T-helper 2 cell treated with Interferon-gamma antibody and Interleukin-4, amounts not matched to agents 5 μg/mL and 100 μg/mL, for 36 hours (primary cell): ENCODE measurements around the gene DACT3.

Experiments
- DNase-seq: peaks from one replicate; pipeline ENCODE4 v3.0.0; 2021; ENCODE audit warnings: low spot score
- H3K27ac Mint-ChIP-seq: one replicate; pipeline ENCODE4 v1.8.0; 2021; ENCODE audit warnings: mild to moderate bottlenecking, mixed read lengths
- H3K27me3 Mint-ChIP-seq: one replicate; pipeline ENCODE4 v1.8.0; 2021; ENCODE audit warnings: low read depth, mixed read lengths
- H3K36me3 Mint-ChIP-seq: one replicate; pipeline ENCODE4 v1.8.0; 2021; ENCODE audit warnings: low read depth, mixed read lengths
- H3K4me1 Mint-ChIP-seq: one replicate; pipeline ENCODE4 v1.8.0; 2021; ENCODE audit warnings: low read depth, mixed read lengths
- H3K4me3 Mint-ChIP-seq: one replicate; pipeline ENCODE4 v1.8.0; 2022; ENCODE audit warnings: mild to moderate bottlenecking, moderate library complexity, mixed read lengths
- H3K9me3 Mint-ChIP-seq: one replicate; pipeline ENCODE4 v1.8.0; 2021; ENCODE audit warnings: mixed read lengths

DACT3 gene

DNA sequence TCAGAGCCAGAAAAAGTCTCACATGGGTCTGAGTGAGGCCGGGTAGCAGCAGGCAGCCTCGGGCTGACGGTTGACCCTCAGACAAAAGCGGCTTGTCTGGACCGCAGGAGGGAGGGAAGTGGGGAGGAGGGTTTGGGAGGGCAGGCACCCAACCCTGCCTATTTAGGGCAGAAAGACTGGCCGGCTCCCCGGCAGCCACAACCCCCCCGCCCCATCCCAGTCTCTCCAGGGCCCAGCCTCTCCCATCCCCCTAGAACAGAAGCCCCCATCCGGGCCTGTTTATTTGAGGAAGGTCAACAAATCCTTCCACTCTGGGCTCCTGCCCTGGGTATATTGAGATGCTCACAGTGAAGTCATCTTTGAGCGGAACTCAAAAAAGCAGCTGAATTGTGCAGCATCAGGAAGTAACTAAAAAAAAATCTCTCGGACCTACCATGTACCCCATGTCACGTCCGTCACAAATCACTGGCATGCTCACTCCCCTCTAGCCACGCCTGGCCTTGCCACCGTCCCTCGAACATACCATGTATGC is 6.3 kb downstream of the DACT3 start:
- peaks cover under 1% of the 10 kb centered on the region for H3K4me1 Mint-ChIP-seq
- DNase-seq: no peak

GRCh38 chr19:46650445-46650844 is 10.5 kb downstream of the DACT3 start:
- H3K9me3 Mint-ChIP-seq: no peaks in the 10 kb centered on the region
- H3K27ac Mint-ChIP-seq: no peak overlapping the region
- H3K4me3 Mint-ChIP-seq: no peak overlapping the region
- DNase-seq: no peak
- no peaks in the 10 kb centered on the region for H3K36me3 Mint-ChIP-seq
- H3K4me1 Mint-ChIP-seq: no peaks in the 10 kb centered on the region
- peaks cover 53% of the 10 kb centered on the region for H3K27me3 Mint-ChIP-seq

More for the DNA sequence above, 6.3 kb downstream of the DACT3 start:
- H3K9me3 Mint-ChIP-seq: no peaks in the 10 kb centered on the region
- no peak overlapping the region for H3K4me3 Mint-ChIP-seq
- H3K27me3 Mint-ChIP-seq: peaks cover 43% of the 10 kb centered on the region
- H3K27ac Mint-ChIP-seq: no peak overlapping the region
- no peaks in the 10 kb centered on the region for H3K36me3 Mint-ChIP-seq

- Mint-ChIP-seq H3K9me3 (no peaks in the 10 kb centered on the region), H3K27ac (no peak overlapping the region), H3K27me3 (peaks cover 54% of the 10 kb centered on the region), H3K4me3 (no peak overlapping the region), H3K36me3 (no peaks in the 10 kb centered on the region), H3K4me1 (no peaks in the 10 kb centered on the region)
- no peak for DNase-seq
Observed at GRCh38 chr19:46648961-46649960, 11.7 kb downstream of the DACT3 start.

DNA sequence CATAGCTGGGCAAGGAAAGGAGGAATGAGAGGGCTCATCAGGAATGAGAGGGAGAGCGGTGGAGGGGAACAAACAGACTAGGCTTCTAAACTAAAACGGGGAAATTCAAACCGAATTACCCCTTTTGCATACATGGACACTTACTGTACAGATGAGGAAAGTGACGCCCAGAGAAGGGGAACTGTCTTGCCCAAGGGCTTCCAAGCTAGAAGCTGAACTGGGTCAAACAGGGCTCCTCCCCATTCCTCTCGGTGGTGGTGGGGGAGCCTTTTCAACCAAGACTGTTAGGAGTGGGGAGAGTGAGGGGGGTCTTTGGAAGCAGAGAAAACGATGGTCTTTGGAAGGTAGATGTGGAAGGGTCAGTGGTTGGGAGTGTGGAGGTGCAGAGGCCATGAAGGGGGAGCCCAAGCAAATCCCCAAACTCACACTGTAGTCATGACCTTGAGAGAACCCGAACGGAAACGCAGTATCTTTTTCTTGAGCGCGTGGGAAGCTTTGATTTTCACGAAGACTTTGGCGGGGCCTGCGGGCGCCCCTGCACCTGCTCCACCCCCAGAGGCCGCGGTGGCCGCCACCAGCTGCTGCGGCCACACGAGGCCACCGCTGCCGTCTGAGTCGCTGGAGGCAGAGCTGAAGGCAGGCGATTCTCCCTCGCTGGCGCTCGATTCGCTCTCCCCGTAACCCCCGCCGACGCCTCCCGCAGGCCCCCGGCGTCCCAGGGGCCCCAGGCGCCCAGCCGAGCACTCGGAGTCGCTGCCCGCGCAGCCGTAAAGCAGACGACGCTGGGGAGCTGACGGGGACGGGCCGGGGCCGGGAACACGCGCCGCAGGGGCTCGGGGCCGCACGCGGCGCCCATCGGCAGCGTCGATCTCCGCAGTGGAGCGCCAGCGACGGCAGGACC is 12.7 kb downstream of the DACT3 start:
- peaks cover 58% of the 10 kb centered on the region for H3K27me3 Mint-ChIP-seq
- no peak for DNase-seq
- H3K27ac Mint-ChIP-seq: no peak overlapping the region
- H3K4me1 Mint-ChIP-seq: no peaks in the 10 kb centered on the region
- no peaks in the 10 kb centered on the region for H3K9me3 Mint-ChIP-seq
- no peaks in the 10 kb centered on the region for H3K36me3 Mint-ChIP-seq
- H3K4me3 Mint-ChIP-seq: no peak overlapping the region

DNA sequence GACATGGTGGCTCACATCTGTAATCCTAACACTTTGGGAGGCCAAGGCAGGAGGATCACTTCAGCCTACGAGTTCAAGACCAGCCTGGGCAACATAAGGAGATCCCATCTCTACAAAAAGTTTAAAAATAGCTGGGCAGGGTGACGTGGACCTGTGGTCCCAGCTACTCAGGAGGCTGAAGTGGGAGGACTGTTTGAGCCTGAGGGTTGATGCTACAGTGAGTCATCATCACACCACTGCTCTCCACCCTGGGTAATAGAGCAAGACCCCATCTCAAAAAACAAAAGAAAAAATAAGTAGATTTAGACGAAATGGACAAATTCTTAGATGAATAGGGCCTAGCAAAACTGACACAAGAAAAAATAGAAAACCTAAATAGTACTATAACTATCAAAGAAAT is 14.6 kb downstream of the DACT3 start:
- DNase-seq: no peak
- Mint-ChIP-seq H3K36me3 (no peaks in the 10 kb centered on the region), H3K4me1 (no peaks in the 10 kb centered on the region), H3K9me3 (no peaks in the 10 kb centered on the region), H3K4me3 (no peak overlapping the region), H3K27me3 (peaks cover 62% of the 10 kb centered on the region), H3K27ac (no peak overlapping the region)

DNA sequence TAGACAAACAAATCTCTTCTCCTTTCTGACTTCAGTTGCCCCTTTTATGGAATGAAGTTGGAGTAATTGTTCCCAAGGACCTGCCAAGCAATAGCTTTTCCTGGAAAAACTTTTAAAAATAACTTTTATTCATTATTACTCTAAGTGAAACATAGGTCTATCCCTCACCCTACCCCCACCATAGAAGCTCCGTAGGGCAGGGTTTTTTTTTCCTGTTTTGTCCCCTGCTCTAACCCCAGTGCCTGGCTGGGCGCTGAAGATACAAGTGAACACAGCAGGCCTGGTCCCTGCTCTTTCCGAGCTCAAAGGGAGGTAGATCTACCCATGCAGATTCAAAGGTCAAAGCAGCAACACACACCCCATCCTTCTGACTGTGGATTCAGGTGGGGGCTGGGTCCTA is 16.3 kb downstream of the DACT3 start:
- H3K4me3 Mint-ChIP-seq: no peak overlapping the region

GRCh38 chr19:46640656-46641055 is 20.3 kb downstream of the DACT3 start:
- H3K9me3 Mint-ChIP-seq: no peaks in the 10 kb centered on the region
- H3K27ac Mint-ChIP-seq: no peak overlapping the region
- H3K36me3 Mint-ChIP-seq: no peaks in the 10 kb centered on the region
- H3K4me3 Mint-ChIP-seq: peak overlapping the region; percentile 42
- DNase-seq: no peak
- peaks cover 4% of the 10 kb centered on the region for H3K4me1 Mint-ChIP-seq
- H3K27me3 Mint-ChIP-seq: peaks cover 30% of the 10 kb centered on the region

More for the DNA sequence above, 16.3 kb downstream of the DACT3 start:
- Mint-ChIP-seq H3K36me3 (no peaks in the 10 kb centered on the region), H3K27ac (no peak overlapping the region), H3K27me3 (peaks cover 54% of the 10 kb centered on the region), H3K9me3 (no peaks in the 10 kb centered on the region), H3K4me1 (peaks cover 2% of the 10 kb centered on the region)
- DNase-seq: no peak

DNA sequence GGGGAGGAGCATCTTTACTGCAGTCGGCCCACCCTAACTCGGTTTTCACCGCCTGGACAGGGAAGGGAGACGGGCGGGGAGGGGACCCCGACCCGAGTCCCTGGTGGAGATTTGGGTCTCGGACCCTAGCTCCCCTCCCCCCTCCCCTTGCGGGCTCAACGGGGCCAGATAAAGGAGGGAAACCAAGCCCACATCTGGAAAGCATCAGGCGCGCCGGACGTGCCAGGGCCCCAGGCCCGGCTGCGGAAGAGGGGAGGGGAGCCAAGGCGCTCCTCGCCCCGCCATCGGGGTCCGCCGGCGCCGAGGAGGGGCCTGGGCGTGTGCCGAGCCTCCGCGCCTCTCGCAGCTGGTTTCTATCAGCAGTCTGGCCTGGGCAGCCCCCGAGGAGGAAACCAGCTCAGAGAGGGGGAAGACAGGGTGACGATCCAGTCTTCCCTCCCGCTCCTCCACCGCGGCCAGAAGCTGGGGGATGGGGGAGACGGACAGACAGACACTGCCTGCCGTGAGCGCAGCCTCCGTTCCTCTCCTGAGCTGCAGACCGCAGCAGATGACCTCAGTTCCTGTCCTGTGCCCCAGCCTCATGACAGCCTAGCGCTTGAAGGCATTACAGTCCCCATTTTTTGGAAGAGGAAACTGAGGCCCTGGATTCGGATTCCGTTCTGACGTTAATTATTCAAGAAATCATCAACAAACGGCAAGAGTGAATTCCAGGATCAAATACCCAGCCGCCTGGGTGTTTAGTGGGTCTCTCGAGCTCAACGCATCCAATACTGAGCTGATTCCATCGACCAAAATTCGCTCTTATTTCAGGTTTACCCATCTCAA is 21.4 kb downstream of the DACT3 start:
- H3K9me3 Mint-ChIP-seq: no peaks in the 10 kb centered on the region
- peak overlapping the region; percentile 45 for H3K4me3 Mint-ChIP-seq
- no peak for DNase-seq
- H3K27me3 Mint-ChIP-seq: peaks cover 24% of the 10 kb centered on the region
- no peak overlapping the region for H3K27ac Mint-ChIP-seq
- H3K4me1 Mint-ChIP-seq: peaks cover 8% of the 10 kb centered on the region
- no peaks in the 10 kb centered on the region for H3K36me3 Mint-ChIP-seq

DNA sequence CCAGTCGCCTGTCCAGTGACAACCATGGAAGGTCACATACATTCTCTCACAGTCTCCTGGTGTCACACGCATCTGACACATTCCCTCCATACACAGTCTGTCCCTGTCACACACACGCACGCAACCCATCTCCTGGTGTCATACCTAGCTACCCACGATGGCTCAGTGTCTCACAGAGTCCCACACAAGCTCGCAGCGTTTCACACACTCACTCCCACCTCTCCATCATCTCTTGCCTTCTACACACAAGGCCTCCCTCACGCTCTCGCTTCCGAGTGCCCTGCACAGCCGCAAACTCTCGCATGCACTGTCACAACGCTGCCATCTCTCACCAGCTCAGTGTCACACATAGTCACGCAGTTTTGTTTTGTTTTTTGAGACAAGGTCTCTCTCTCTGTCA is 23.8 kb downstream of the DACT3 start:
- peaks cover 18% of the 10 kb centered on the region for H3K4me1 Mint-ChIP-seq
- no peak overlapping the region for H3K27ac Mint-ChIP-seq
- no peaks in the 10 kb centered on the region for H3K36me3 Mint-ChIP-seq
- DNase-seq: no peak
- no peak overlapping the region for H3K4me3 Mint-ChIP-seq
- H3K27me3 Mint-ChIP-seq: peaks cover 14% of the 10 kb centered on the region
- H3K9me3 Mint-ChIP-seq: no peaks in the 10 kb centered on the region

DNA sequence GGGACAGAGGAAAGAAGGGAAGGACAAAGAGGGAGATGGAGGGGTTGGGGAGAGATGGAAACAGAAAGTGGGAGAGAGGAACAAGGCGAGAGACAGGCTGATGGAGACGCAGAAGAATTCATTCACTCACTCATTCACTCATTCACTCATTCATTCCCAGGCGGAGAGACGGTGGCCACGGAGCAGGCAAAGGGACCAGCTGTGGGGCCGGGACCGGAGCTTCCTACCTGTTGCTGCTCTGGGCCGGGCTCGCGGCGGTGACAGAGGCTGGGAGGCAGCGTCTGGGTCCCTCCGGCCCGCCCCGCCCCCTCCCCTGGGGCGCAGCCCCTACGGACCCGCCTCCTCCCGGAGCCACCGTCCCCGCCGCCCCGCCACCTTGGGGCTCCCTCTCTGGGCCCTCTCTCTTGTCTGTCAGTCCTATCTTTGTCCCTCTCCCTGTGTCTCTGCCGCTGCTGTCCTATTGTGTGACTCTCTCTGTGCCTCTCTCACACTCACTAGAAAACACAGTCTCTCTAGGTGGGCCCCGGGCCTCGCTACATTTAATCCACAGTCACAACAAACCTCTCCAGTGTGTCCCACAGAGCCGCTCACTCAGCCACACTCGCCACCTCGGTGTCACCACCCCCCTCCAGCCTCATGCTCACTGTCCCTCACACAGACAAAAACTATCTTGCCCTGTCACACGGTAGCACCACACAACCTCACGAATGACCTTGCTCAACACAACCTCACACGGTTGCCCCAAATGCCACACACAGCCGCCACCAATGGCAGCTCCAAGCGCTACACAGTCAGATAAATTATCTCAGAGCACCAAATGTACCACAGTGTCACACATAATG is 24.8 kb downstream of the DACT3 start, which contains the start of gene GNG8:
TSS of gene GNG8 (minus strand) at position 283 of the 842 bp plus-strand sequence. CDS start 1,520 bp downstream, outside the sequence.
- H3K27me3 Mint-ChIP-seq: peaks cover 11% of the 10 kb centered on the region
- peaks cover 18% of the 10 kb centered on the region for H3K4me1 Mint-ChIP-seq
- H3K9me3 Mint-ChIP-seq: no peaks in the 10 kb centered on the region
- H3K36me3 Mint-ChIP-seq: no peaks in the 10 kb centered on the region
- peak within 1 kb of the TSS; percentile 40 for H3K4me3 Mint-ChIP-seq
- no peak for DNase-seq
- H3K27ac Mint-ChIP-seq: no peak within 1 kb of the TSS

DNA sequence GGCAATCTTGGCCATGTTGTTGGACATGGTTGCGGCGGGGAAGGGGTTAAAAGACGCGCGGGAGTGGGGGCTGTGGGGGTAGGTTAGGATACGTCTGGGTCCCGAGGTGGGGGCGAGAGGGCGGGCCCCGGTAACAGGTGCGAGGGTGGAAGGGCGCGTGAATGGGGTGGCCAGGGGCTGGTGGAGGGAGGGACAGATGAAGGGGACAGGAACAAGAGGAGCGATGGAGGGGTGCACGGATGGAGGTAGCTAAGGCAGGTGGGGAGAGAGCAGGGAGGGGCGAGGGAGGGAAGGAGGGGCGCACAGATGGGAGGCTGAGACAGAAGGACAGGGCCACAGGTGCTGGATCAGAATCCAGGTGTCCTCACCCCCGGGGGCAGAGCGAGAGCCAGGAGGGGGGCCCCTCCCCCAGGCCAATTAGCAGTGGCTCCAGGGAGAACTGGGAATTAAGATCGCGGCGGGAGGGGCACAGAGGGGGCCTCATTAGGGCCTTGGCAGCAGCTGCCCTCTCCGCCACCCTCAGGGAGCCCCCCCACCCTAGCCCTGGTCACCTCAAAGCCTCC is 26.2 kb downstream of the DACT3 start:
- H3K4me1 Mint-ChIP-seq: peaks cover 16% of the 10 kb centered on the region
- no peaks in the 10 kb centered on the region for H3K9me3 Mint-ChIP-seq
- H3K27ac Mint-ChIP-seq: no peak overlapping the region
- no peaks in the 10 kb centered on the region for H3K36me3 Mint-ChIP-seq
- peak overlapping the region; percentile 39 for H3K4me3 Mint-ChIP-seq
- DNase-seq: no peak
- peaks cover 5% of the 10 kb centered on the region for H3K27me3 Mint-ChIP-seq

- Mint-ChIP-seq H3K9me3 (no peaks in the 10 kb centered on the region), H3K4me1 (peaks cover 16% of the 10 kb centered on the region), H3K36me3 (no peaks in the 10 kb centered on the region), H3K27me3 (peaks cover 5% of the 10 kb centered on the region), H3K27ac (peak overlapping the region; percentile 65), H3K4me3 (peak overlapping the region; percentile 74)
- peak; percentile 93 for DNase-seq
Observed at GRCh38 chr19:46634045-46634655, 26.8 kb downstream of the DACT3 start.
